MCF 10A (cell line): ENCODE results near the gene PHF13. TPM values are rescaled to one million over a fixed set of nuclear protein-coding genes. Genes with fewer than 3 reads are reported as not detected.

ENCODE experiments used
- BruUV-seq: library from RNA; stranded (reverse); fragments of 400-500 nt; replicated peaks from 2 replicates; lab custom pipeline; 2021; lab: Mats Ljungman, UMichigan
- CTCF ChIA-PET: fragments of 300-600 bp; sonication (Branson Sonifier 250); formaldehyde crosslinking; extraction: SDS; loops from one replicate; lab custom pipeline; 2021; ENCODE audit warnings: antibody characterized with exemption, inconsistent platforms; lab: Yijun Ruan, JAX
- POLR2A ChIA-PET: fragments of 300-600, 350-650 bp; sonication (Branson Sonifier 250); formaldehyde crosslinking; extraction: SDS; loops from one replicate; lab custom pipeline; 2020; ENCODE audit warnings: antibody characterized with exemption, inconsistent platforms; lab: Yijun Ruan, JAX
- DNase-seq: peaks from one replicate; pipeline ENCODE4 v3.0.0-alpha.2; 2018; ENCODE audit not compliant: unreplicated experiment
- H3K27ac Mint-ChIP-seq: one replicate; pipeline ENCODE4 v1.8.0; 2022; ENCODE audit warnings: mild to moderate bottlenecking, low read depth, mixed read lengths; ENCODE audit not compliant: unreplicated experiment
- H3K27me3 Mint-ChIP-seq: one replicate; pipeline ENCODE4 v1.8.0; 2022; ENCODE audit warnings: mixed read lengths; ENCODE audit not compliant: insufficient read depth, unreplicated experiment
- H3K36me3 Mint-ChIP-seq: one replicate; pipeline ENCODE4 v1.8.0; 2022; ENCODE audit warnings: mild to moderate bottlenecking, moderate library complexity, mixed read lengths; ENCODE audit not compliant: insufficient read depth, unreplicated experiment
- H3K4me1 Mint-ChIP-seq: one replicate; pipeline ENCODE4 v1.8.0; 2022; ENCODE audit warnings: mixed read lengths; ENCODE audit not compliant: insufficient read depth, unreplicated experiment
- H3K4me3 Mint-ChIP-seq: one replicate; pipeline ENCODE4 v1.8.0; 2022; ENCODE audit warnings: mild to moderate bottlenecking, moderate library complexity, mixed read lengths; ENCODE audit not compliant: unreplicated experiment
- H3K9me3 Mint-ChIP-seq: one replicate; pipeline ENCODE4 v1.8.0; 2022; ENCODE audit warnings: mixed read lengths; ENCODE audit not compliant: unreplicated experiment
- intact Hi-C: fragments of 100-400 bp; cut with micrococcal nuclease; formaldehyde crosslinking; loops from 2 replicates; pipeline ENCODE4 v1.14.1; 2022
- total RNA-seq: library from RNA; stranded (reverse); gene quantifications from 2 replicates; pipeline ENCODE4 v1.2.3, GENCODE V29; 2022
- TF ChIP-seq, protein P1 (sequence below): fragments of 200-600 bp; IDR thresholded peaks from one replicate; pipeline ENCODE4 v1.8.0; 2022; ENCODE audit warnings: antibody characterized with exemption, mild to moderate bottlenecking; ENCODE audit not compliant: unreplicated experiment

The PHF13 gene
- total RNA-seq, 1 experiment from 2014 or later, result 10.3 TPM

- ChIA-PET POLR2A (interaction anchor here (0.6 to 2.6 kb wide), 9 partner anchors 9 to 30 kb away, joined by 3 to 13 read pairs (median 5); partner anchors contain the start of gene KLHL21), CTCF (interaction anchor here (0.6 to 1.3 kb wide), 4 partner anchors 13 to 148 kb away, joined by 3 to 5 read pairs (median 3); no protein-coding TSS in a partner anchor)
- no peaks in the 10 kb centered on the region for H3K27me3 Mint-ChIP-seq
- TF ChIP-seq, protein P1, sequence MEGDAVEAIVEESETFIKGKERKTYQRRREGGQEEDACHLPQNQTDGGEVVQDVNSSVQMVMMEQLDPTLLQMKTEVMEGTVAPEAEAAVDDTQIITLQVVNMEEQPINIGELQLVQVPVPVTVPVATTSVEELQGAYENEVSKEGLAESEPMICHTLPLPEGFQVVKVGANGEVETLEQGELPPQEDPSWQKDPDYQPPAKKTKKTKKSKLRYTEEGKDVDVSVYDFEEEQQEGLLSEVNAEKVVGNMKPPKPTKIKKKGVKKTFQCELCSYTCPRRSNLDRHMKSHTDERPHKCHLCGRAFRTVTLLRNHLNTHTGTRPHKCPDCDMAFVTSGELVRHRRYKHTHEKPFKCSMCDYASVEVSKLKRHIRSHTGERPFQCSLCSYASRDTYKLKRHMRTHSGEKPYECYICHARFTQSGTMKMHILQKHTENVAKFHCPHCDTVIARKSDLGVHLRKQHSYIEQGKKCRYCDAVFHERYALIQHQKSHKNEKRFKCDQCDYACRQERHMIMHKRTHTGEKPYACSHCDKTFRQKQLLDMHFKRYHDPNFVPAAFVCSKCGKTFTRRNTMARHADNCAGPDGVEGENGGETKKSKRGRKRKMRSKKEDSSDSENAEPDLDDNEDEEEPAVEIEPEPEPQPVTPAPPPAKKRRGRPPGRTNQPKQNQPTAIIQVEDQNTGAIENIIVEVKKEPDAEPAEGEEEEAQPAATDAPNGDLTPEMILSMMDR, result no peak
- no peaks in the 10 kb centered on the region for H3K9me3 Mint-ChIP-seq
- peaks cover 8% of the 10 kb centered on the region for H3K4me1 Mint-ChIP-seq
- intact Hi-C loops, result no loop called here
- H3K27ac Mint-ChIP-seq, result peak within 1 kb of the TSS; percentile 82
- DNase-seq, result peak; percentile 82
- no TSS peak for BruUV-seq
- H3K36me3 Mint-ChIP-seq, result peaks cover 62% of the 10 kb centered on the region
- H3K4me3 Mint-ChIP-seq, result peak within 1 kb of the TSS; percentile 84
Measured at GRCh38 chr1:6624710-6625583, 11.4 kb downstream of the PHF13 start, which contains the start of gene THAP3. TSS of gene THAP3 (plus strand) at chr1:6624868. CDS start at chr1:6625219, 351 bp downstream.

DNA sequence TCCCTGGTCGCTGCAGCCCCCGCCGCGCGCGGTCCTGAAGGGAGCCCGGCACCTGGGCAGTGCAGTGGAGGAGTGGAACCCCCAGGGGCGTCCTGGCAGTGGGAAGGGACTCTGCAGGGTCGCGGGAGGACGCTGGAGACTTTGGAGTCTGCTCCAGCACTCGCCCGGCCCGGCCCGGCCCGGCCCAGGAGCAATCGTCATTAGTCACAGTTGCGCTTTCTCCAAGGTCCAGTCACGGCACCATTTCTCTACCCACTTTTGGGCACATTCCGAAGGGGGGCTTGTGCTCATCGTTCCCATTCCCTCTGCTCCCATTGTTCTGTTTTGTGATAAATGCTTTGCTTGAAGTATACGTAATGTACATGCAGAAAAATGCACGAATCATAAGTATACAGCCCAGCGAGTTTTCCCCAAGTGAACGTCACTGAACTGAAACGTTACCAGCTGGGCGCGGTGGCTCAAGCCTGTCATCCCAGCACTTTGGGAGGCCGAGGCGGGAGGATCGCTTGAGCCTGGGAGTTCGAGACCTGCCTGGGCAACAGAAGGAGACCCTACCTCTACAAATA, 12.1 kb downstream of the PHF13 start:
- H3K9me3 Mint-ChIP-seq, result no peaks in the 10 kb centered on the region
- peak overlapping the region; percentile 82 for H3K27ac Mint-ChIP-seq
- intact Hi-C loops, result no loop called here
- POLR2A ChIA-PET, result interaction anchor here (0.6 to 2.6 kb wide), 12 partner anchors 10 to 137 kb away, joined by 3 to 13 read pairs (median 3); partner anchors contain the start of genes KLHL21 and ZBTB48
- peak; percentile 32 for DNase-seq
- no peaks in the 10 kb centered on the region for H3K27me3 Mint-ChIP-seq
- peak overlapping the region; percentile 84 for H3K4me3 Mint-ChIP-seq
- H3K36me3 Mint-ChIP-seq, result peaks cover 62% of the 10 kb centered on the region
- CTCF ChIA-PET, result no interaction called here
- peaks cover 8% of the 10 kb centered on the region for H3K4me1 Mint-ChIP-seq
- BruUV-seq, result no TSS peak
- TF ChIP-seq, protein P1, result no peak

GRCh38 chr1:6627031-6627430, 13.5 kb downstream of the PHF13 start:
- ChIA-PET POLR2A (interaction anchor here (1.2 to 1.6 kb wide), 4 partner anchors 9 to 138 kb away, joined by 3 to 8 read pairs (median 4); no protein-coding TSS in a partner anchor), CTCF (interaction anchor here (0.9 to 1.3 kb wide), 2 partner anchors 9 to 19 kb away, joined by 3 to 5 read pairs; no protein-coding TSS in a partner anchor)
- H3K27me3 Mint-ChIP-seq, result no peaks in the 10 kb centered on the region
- BruUV-seq, result no TSS peak
- no peak for DNase-seq
- intact Hi-C loops, result no loop called here
- H3K9me3 Mint-ChIP-seq, result no peaks in the 10 kb centered on the region
- TF ChIP-seq, protein P1, result no peak
- H3K27ac Mint-ChIP-seq, result peak overlapping the region; percentile 82
- H3K4me1 Mint-ChIP-seq, result peaks cover 8% of the 10 kb centered on the region
- peak overlapping the region; percentile 84 for H3K4me3 Mint-ChIP-seq
- H3K36me3 Mint-ChIP-seq, result peaks cover 58% of the 10 kb centered on the region
